Tibial artery (tissue), 4 donors: ENCODE measurements around the gene PIP5K1B.

Experiments used
- DNase-seq, 2 donors: peaks; one replicate each; pipeline ENCODE4 v3.0.0-alpha.2; 2019
- H3K27ac ChIP-seq, 2 donors: fragments of 200-600 bp; sonication (generic) in 1 of 2; 1 replicate in 1 of 2; 2 replicates in 1 of 2; pipeline ENCODE4 v1.5.1; 2018 to 2019; ENCODE audit warnings: mild to moderate bottlenecking in 1 of 2
- H3K27me3 ChIP-seq, 2 donors: fragments of 200-600 bp; sonication (generic) in 1 of 2; one replicate each; pipeline versions ENCODE4 v1.5.1 to v1.6.0; 2016 to 2019
- H3K36me3 ChIP-seq, 3 donors: fragments of 200-600 bp; sonication (generic) in 2 of 3; one replicate each; pipeline ENCODE4 v1.5.1; 2016 to 2019; ENCODE audit warnings: mild to moderate bottlenecking in 2 of 3
- H3K4me1 ChIP-seq, 4 donors: fragments of 200-600 bp; sonication (generic) in 2 of 4; 1 replicate in 3 of 4; 2 replicates in 1 of 4; pipeline ENCODE4 v1.5.1; 2016 to 2019
- H3K4me3 ChIP-seq, 2 donors: fragments of 200-600 bp; sonication (generic) in 1 of 2; 1 replicate in 1 of 2; 2 replicates in 1 of 2; pipeline ENCODE4 v1.5.1; 2018 to 2019; ENCODE audit warnings: mild to moderate bottlenecking in 2 of 2
- H3K9me3 ChIP-seq, 3 donors: fragments of 200-600 bp; sonication (generic) in 1 of 3; one replicate each; pipeline ENCODE4 v1.5.1; 2016 to 2019
- CTCF ChIP-seq, 2 experiments: fragments of 200-600 bp in 1 of 2; fragments of 450-650 bp in 1 of 2; IDR thresholded peaks; one replicate each; pipeline ENCODE4 v1.5.1; 2017 to 2019; ENCODE audit warnings: antibody characterized with exemption in 2 of 2, mild to moderate bottlenecking in 1 of 2, moderate library complexity in 1 of 2
- intact Hi-C: fragments of 100-400 bp; cut with DNase I; formaldehyde crosslinking; loops from one replicate; pipeline ENCODE4 v1.15.0; 2023; ENCODE audit warnings: low total_unique reads

Gene PIP5K1B

DNA sequence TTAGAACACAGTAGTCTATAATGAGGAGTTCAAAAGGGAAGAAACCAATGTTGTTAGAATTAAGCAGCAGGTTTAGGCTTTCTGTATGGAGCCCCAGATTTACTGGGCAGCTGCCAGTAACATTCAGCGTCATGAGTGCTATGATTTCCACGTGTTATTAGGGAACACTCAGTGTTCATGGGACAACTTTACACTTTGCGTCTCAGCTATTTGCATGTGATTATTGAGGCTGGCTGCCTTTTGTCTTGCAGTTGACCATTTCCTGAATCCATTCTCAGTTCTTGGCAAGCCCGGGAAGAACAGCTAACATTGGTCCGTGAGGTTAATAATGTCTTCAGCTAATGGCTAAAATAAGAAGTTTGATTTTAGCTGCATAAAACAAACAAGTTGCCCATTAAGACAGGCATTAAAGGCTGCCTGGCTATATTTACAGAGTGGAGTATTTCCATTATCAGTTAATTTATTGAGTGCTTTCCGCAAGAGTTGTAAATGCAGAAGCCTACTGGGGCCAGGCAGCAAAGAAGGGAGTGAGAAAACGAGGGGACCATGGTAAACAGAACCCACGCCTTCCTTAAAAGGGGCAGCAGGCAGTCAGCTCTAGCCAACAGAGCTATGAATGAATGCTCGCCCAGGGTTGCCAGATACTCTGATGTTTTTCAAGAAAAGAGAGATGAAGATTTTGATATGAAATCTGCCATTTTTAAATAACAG, 120.9 kb downstream of the PIP5K1B start:
- no peaks in the 10 kb centered on the region for H3K36me3 ChIP-seq
- no peaks in the 10 kb centered on the region for H3K9me3 ChIP-seq
- H3K4me1 ChIP-seq = peaks cover 0 to 39% (median 13%) of the 10 kb centered on the region in 4 donors
- no peak overlapping the region for H3K4me3 ChIP-seq
- H3K27me3 ChIP-seq = no peaks in the 10 kb centered on the region
- no peak for DNase-seq
- intact Hi-C loops = no loop called here
- peak overlapping the region; percentile 37 to 47 for H3K27ac ChIP-seq
- TF ChIP-seq CTCF (IDR thresholded peaks at IDR 0.05) = no peak

DNA sequence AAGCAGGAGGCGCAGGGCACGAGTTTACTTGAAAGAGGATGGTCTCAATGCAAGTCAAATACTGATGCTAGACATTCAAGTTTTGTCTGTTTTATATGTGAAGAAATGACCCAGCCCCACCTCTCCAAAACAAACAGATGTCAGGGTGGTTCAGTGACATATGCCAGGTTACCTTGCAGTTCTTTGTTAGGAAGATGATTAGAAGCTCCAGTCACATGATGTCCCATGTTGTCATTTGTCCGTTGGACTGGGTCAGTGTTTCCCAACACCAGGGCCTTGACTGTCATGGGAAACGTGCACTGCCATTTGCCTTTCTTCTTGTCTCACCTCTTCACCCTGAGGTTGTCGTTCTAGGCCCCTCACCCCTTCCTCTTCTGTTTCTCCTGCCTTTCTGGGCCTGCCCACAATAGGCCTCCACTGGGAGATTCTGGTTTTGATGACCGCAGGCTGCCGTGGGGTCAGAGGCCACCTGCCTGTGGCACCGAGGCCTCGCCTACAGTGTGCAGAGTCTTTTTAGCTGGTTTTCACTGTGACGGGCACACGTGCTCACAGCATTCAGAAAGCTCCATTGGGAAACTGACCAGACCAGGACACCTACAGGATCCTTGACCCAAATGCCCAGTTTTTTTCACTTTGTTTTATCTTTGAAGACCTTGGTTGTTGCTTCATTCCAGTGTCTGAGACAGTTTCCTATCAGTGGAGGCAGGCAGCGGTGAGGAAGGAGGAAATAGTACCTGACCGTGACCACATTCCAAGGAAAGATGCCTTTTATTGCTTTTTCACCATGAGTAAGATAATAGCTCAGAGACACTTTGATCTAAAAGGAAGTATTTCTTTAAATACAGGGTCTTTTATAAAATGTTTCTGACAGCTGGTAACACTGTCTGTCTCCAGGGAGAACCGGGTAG, 123.1 kb downstream of the PIP5K1B start:
- no peak for TF ChIP-seq CTCF (IDR thresholded peaks at IDR 0.05)
- DNase-seq = no peak
- peaks cover 0 to 39% (median 13%) of the 10 kb centered on the region in 4 donors for H3K4me1 ChIP-seq
- H3K36me3 ChIP-seq = no peaks in the 10 kb centered on the region
- intact Hi-C loops = no loop called here
- H3K27ac ChIP-seq = no peak overlapping the region
- H3K4me3 ChIP-seq = no peak overlapping the region
- no peaks in the 10 kb centered on the region for H3K9me3 ChIP-seq
- H3K27me3 ChIP-seq = no peaks in the 10 kb centered on the region

- no peak for TF ChIP-seq CTCF (IDR thresholded peaks at IDR 0.05)
- no peaks in the 10 kb centered on the region for H3K36me3 ChIP-seq
- H3K27ac ChIP-seq = peak overlapping the region; percentile 58 to 66
- intact Hi-C loops = no loop called here
- DNase-seq = no peak
- no peaks in the 10 kb centered on the region for H3K9me3 ChIP-seq
- no peaks in the 10 kb centered on the region for H3K27me3 ChIP-seq
- H3K4me3 ChIP-seq = no peak overlapping the region
- H3K4me1 ChIP-seq = peaks cover 0 to 20% (median 10%) of the 10 kb centered on the region in 4 donors
These were observed 127.1 kb downstream of the PIP5K1B start for GRCh38 chr9:68832101-68832500.

- Histone ChIP-seq H3K27me3 (no peaks in the 10 kb centered on the region), H3K9me3 (no peaks in the 10 kb centered on the region), H3K36me3 (no peaks in the 10 kb centered on the region), H3K27ac (peak overlapping the region; percentile 58 to 66), H3K4me3 (no peak overlapping the region), H3K4me1 (peaks cover 0 to 23% (median 10%) of the 10 kb centered on the region in 4 donors)
- intact Hi-C loops = no loop called here
- TF ChIP-seq CTCF (IDR thresholded peaks at IDR 0.05) = no peak
- no peak for DNase-seq
These were observed 128.0 kb downstream of the PIP5K1B start for GRCh38 chr9:68832861-68833518.

DNA sequence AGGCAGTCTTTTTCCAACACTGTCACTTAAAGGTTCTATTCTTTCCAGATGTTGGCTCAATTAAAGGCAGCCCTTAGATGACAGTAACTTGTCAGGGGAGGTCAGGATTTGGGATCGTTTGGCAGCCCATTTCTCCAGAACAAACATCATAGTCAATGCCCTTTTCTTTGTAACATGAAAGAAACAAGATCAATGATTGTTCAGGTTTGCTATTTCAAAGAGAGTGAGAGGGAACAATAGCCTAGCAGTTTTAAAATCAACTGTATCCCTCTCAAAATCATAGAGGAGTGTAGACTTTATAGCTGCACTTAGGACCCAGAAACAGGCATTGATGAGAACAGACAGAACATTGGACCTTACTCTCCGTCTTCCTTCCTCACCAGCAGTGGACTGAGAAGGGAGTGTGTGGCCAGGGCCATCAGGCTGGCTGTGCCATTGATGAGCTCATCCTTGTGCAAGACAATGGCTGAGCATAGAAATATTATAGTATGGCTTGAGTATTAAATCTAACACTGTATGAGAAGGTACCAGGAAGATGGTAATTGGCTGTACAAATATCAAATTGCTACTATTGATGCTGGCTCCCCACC, 130.0 kb downstream of the PIP5K1B start:
- intact Hi-C loops = no loop called here
- Histone ChIP-seq H3K27ac (no peak overlapping the region), H3K4me3 (no peak overlapping the region), H3K36me3 (no peaks in the 10 kb centered on the region), H3K27me3 (no peaks in the 10 kb centered on the region), H3K4me1 (peaks cover 0 to 35% (median 11%) of the 10 kb centered on the region in 4 donors), H3K9me3 (no peaks in the 10 kb centered on the region)
- TF ChIP-seq CTCF (IDR thresholded peaks at IDR 0.05) = no peak
- no peak for DNase-seq
